Right atrium auricular region (tissue), 2 donors: ENCODE results near the gene PDZD2. TPM values are rescaled to one million over a fixed set of nuclear protein-coding genes. Genes with fewer than 3 reads are reported as not detected.
A peak's percentile ranks its signal among the peaks of the same experiment; 100 is the strongest.
"Not testable (repeated sequence)": the region's sequence is repeated elsewhere in the genome, so short reads cannot be mapped to it uniquely, and the experiment has no call there.

Source experiments
- DNase-seq: peaks from one replicate; pipeline ENCODE4 v3.0.0-alpha.2; 2019; ENCODE audit warnings: low spot score
- H3K27ac ChIP-seq, 2 donors: fragments of 200-600 bp; sonication (generic); 1 replicate in 1 of 2; 2 replicates in 1 of 2; pipeline ENCODE4 v1.5.1; 2016 to 2019
- H3K27me3 ChIP-seq, 2 donors: fragments of 200-600 bp; sonication (generic); one replicate each; pipeline versions ENCODE4 v1.5.1 to v1.6.0; 2017 to 2019
- H3K36me3 ChIP-seq: fragments of 200-600 bp; sonication (generic); one replicate; pipeline ENCODE4 v1.5.1; 2016
- H3K4me1 ChIP-seq, 2 donors: fragments of 200-600 bp; sonication (generic); one replicate each; pipeline versions ENCODE4 v1.5.1 to v1.6.0; 2017 to 2019
- H3K4me3 ChIP-seq, 2 donors: fragments of 200-600 bp; sonication (generic); 1 replicate in 1 of 2; 2 replicates in 1 of 2; pipeline ENCODE4 v1.5.1; 2017 to 2019; ENCODE audit warnings: mild to moderate bottlenecking in 1 of 2, moderate library complexity in 1 of 2
- H3K9me3 ChIP-seq, 2 donors: fragments of 200-600 bp; sonication (generic); one replicate each; pipeline ENCODE4 v1.5.1; 2019
- CTCF ChIP-seq, 2 donors: fragments of 200-600 bp; sonication (generic); IDR thresholded peaks; one replicate each; pipeline ENCODE4 v1.5.1; 2019; ENCODE audit warnings: antibody characterized with exemption in 2 of 2
- total RNA-seq, 2 donors: library from RNA; depleted of rRNA; stranded (reverse); fragments of >200 nt; gene quantifications; one replicate each; pipeline ENCODE4 v1.1.0, GENCODE V29; 2016

Gene PDZD2
- total RNA-seq, 2 donors from 2014 or later: 79.5 to 86.4 TPM

GRCh38 chr5:31964007-31964360 lies 325.1 kb downstream of the PDZD2 start:
- no peak for TF ChIP-seq CTCF (IDR thresholded peaks at IDR 0.05)
- H3K27me3 ChIP-seq: no peaks in the 10 kb centered on the region
- no peaks in the 10 kb centered on the region for H3K36me3 ChIP-seq
- peaks cover 0 to 41% of the 10 kb centered on the region in 2 donors for H3K4me1 ChIP-seq
- no peak overlapping the region for H3K4me3 ChIP-seq
- no peaks in the 10 kb centered on the region for H3K9me3 ChIP-seq
- H3K27ac ChIP-seq: peak overlapping the region; percentile 68 to 72
- no peak for DNase-seq

DNA sequence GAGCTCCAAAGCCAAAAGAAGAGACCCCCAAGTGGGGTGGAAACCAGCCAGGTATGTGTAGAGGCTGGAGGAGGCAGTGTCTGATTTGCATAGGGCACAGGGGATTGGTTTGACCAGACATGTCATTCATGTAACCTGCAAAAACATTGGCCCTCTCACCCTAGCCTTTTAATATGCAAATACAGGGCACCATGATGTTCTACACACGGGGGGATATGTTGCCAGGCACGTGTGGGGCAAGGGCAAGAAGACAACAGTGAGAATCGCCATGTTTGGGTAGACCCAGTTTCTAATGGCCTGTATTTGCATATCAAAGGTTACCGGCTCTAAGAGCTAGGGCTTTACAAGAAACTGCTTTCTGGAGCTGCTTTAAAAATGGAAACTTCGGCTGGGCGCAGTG lies 326.3 kb downstream of the PDZD2 start:
- Histone ChIP-seq H3K4me3 (no peak overlapping the region), H3K9me3 (no peaks in the 10 kb centered on the region), H3K27ac (no peak overlapping the region), H3K27me3 (no peaks in the 10 kb centered on the region), H3K36me3 (no peaks in the 10 kb centered on the region), H3K4me1 (peaks cover 0 to 41% of the 10 kb centered on the region in 2 donors)
- no peak for TF ChIP-seq CTCF (IDR thresholded peaks at IDR 0.05)
- no peak for DNase-seq

- H3K27me3 ChIP-seq: no peaks in the 10 kb centered on the region
- no peaks in the 10 kb centered on the region for H3K9me3 ChIP-seq
- TF ChIP-seq CTCF (IDR thresholded peaks at IDR 0.05): no peak
- no peaks in the 10 kb centered on the region for H3K36me3 ChIP-seq
- H3K4me3 ChIP-seq: no peak overlapping the region
- no peak overlapping the region for H3K27ac ChIP-seq
- DNase-seq: no peak
- peaks cover 0 to 36% of the 10 kb centered on the region in 2 donors for H3K4me1 ChIP-seq
These were observed 328.0 kb downstream of the PDZD2 start for GRCh38 chr5:31966936-31967335.

DNA sequence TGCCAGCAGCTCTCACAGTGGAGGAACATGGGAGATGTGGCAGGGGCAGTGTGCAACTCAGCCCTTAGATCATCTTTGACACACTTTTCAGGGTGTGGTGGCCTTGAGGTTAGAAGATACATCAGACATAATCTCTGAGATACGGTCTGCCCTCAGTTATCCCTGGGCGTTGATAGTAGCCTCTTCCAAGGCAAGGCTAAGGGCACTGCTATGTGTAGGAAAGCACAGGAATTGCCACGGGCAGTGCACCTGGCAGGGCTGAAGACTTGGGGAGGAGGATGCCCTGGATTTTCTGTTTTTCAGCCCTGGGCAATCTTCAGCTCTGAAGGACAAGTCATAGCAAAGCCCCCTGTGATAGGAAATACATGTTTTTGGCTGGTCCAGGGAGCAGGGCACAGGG lies 328.5 kb downstream of the PDZD2 start:
- no peaks in the 10 kb centered on the region for H3K27me3 ChIP-seq
- peaks cover 0 to 31% of the 10 kb centered on the region in 2 donors for H3K4me1 ChIP-seq
- H3K4me3 ChIP-seq: no peak overlapping the region
- H3K36me3 ChIP-seq: no peaks in the 10 kb centered on the region
- H3K27ac ChIP-seq: no peak overlapping the region
- H3K9me3 ChIP-seq: no peaks in the 10 kb centered on the region
- no peak for TF ChIP-seq CTCF (IDR thresholded peaks at IDR 0.05)
- DNase-seq: no peak

DNA sequence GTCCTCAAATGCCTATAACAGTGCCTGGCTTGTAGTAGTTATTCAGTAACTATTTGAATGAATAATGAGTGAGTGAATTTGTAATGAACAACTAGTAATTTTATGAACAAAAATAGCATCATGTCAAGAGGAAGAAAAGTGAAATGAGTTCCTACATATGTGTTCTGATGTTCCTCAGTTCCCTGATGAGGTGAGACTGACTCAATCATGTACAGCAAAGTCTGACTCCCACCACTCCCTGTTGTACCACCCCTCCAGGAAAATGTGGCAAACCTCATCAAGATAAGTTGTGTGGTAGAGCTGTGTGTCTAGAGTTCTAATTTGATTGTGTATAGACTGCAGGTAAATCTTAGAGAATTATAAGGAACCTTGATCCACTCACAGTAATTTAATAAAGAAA lies 333.6 kb downstream of the PDZD2 start:
- Histone ChIP-seq H3K4me3 (no peak overlapping the region), H3K9me3 (no peaks in the 10 kb centered on the region), H3K4me1 (no peaks in the 10 kb centered on the region), H3K27me3 (no peaks in the 10 kb centered on the region), H3K27ac (no peak overlapping the region), H3K36me3 (no peaks in the 10 kb centered on the region)
- no peak for TF ChIP-seq CTCF (IDR thresholded peaks at IDR 0.05)
- no peak for DNase-seq

DNA sequence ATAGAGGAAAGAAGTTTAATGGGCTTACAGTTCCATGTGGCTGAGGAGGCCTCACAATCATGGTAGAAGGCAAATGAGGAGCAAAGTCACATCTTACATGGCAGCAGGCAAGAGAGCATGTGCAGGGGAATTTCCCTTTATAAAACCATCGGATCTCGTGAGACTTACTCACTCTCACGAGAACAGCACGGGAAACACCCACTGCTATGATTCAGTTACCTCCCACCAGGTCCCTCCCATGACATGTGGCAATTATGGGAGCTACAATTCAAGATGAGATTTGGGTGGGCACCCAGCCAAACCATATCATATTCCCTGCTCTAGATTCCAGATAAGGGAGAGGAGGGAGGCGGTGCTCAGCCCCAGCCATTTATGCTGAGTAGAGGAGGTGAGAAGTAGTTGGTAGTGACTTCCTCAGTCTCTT lies 336.3 kb downstream of the PDZD2 start:
- not testable (repeated sequence) for DNase-seq, H3K9me3 ChIP-seq

More for the DNA sequence above, 336.3 kb downstream of the PDZD2 start:
- H3K4me1 ChIP-seq, H3K27ac ChIP-seq, H3K27me3 ChIP-seq, H3K4me3 ChIP-seq, H3K36me3 ChIP-seq: not testable (repeated sequence)
